Measurements from ENCODE around the gene TGOLN2. TPM values are rescaled to one million over a fixed set of nuclear protein-coding genes. Genes with fewer than 3 reads are reported as not detected.
"Not testable (repeated sequence)": the region's sequence is repeated elsewhere in the genome, so short reads cannot be mapped to it uniquely, and the experiment has no call there.

TGOLN2 gene
- total RNA-seq, 1 donor from 2014 or later: 171 TPM

DNA sequence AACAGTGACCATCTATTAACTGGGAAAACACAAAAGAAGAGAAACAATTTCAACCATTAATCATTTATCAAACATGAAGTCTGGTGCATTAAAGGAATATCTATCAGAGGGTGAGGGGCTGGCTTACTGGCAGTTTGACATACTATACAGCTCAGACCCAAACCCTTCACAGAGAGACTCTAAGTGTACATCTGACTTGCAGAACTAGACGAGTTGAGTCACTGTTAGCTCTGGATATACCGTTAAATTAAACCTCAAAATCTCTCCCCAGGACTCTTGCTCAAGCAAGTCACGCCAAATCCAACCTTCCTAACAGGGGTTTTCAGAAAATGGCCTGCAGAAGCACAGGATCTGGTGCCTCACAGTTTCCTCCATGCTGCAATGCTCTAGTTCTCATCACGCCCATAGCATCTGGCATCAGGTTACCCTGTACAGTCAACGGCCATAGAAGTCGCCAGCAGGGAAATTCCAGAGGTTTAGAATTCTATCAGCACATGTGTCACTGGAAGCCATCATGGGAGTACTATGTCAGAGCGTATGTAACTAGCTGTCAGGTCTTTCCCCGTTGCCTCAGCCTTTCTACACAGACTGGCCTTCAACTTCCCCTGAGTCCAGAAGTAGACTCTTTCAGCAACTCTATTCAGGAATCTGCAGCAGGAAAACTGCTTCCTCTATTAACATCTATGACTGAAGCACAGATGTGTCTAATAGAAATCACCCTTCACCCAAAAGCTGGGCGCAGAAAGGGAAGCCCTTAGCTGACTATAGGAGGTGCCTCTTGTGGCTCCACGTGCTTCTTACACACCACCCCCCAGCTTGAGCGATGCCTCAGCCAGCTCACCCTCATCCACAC is 9.3 kb downstream of the TGOLN2 start:
- TF ChIP-seq, protein P1, sequence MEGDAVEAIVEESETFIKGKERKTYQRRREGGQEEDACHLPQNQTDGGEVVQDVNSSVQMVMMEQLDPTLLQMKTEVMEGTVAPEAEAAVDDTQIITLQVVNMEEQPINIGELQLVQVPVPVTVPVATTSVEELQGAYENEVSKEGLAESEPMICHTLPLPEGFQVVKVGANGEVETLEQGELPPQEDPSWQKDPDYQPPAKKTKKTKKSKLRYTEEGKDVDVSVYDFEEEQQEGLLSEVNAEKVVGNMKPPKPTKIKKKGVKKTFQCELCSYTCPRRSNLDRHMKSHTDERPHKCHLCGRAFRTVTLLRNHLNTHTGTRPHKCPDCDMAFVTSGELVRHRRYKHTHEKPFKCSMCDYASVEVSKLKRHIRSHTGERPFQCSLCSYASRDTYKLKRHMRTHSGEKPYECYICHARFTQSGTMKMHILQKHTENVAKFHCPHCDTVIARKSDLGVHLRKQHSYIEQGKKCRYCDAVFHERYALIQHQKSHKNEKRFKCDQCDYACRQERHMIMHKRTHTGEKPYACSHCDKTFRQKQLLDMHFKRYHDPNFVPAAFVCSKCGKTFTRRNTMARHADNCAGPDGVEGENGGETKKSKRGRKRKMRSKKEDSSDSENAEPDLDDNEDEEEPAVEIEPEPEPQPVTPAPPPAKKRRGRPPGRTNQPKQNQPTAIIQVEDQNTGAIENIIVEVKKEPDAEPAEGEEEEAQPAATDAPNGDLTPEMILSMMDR (IDR thresholded peaks at IDR 0.05): no peak
- ATAC-seq (peak; percentile 78 to 82), DNase-seq (no peak)
- H3K27ac ChIP-seq: no peak overlapping the region
- no peak overlapping the region for H3K4me3 ChIP-seq
- peaks cover 94% of the 10 kb centered on the region for H3K36me3 ChIP-seq
- no peaks in the 10 kb centered on the region for H3K9me3 ChIP-seq
- peaks cover 56% of the 10 kb centered on the region for H3K4me1 ChIP-seq
- intact Hi-C loops (cut with DNase I): no loop called here
- H3K27me3 ChIP-seq (ENCODE audit: low read depth): no peaks in the 10 kb centered on the region

DNA sequence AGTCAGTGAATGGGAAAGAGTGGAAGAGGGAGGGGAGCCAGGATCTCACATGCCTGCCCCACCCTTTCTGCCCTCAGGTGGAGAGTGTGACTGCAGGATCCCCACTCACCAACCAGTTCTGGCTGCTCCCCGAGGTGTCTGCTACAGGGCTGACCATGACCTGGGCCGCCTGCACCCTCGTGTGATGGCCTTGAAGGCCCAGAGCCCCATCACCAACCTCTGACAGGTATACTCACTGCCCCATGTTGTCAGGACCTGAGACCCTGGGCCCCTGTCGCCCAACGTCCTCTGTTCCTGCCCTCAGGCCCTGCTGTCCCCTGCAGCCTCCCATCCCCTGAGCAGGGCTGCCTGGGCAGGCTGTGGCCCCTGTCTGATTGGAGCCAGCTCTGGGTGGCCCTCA is 11.9 kb downstream of the TGOLN2 start:
- H3K27ac ChIP-seq; ATAC-seq; DNase-seq; H3K27me3 ChIP-seq (ENCODE audit: low read depth); H3K4me3 ChIP-seq; intact Hi-C loops (cut with DNase I); H3K9me3 ChIP-seq: not testable (repeated sequence)
- Histone ChIP-seq H3K4me1 (peaks cover 31% of the 10 kb centered on the region), H3K36me3 (peaks cover 75% of the 10 kb centered on the region)

DNA sequence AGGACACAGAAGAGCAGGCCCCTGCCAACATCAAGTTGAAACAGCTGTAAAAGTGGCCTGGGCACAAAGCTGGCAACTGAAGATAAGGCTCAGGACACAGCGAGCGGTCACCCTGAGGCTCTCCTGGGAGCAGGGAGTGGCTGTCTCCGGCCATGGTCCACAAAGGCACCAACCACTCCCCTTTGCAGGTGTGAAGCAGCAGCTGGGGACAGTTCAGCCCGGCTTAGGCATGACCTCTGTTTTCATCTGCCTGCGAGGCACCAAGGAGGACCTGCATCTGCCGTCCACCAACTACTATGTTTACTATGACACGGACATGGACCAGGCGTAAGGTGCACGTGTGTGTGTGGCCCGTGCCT is 12.9 kb downstream of the TGOLN2 start:
- H3K4me1 ChIP-seq: peaks cover 24% of the 10 kb centered on the region
- no peak overlapping the region for H3K4me3 ChIP-seq
- H3K9me3 ChIP-seq: no peaks in the 10 kb centered on the region
- H3K27ac ChIP-seq: no peak overlapping the region
- ATAC-seq (no peak), DNase-seq (no peak)
- TF ChIP-seq, protein P1 (IDR thresholded peaks at IDR 0.05): no peak
- H3K27me3 ChIP-seq (ENCODE audit: low read depth): no peaks in the 10 kb centered on the region
- intact Hi-C loops (cut with DNase I): no loop called here
- peaks cover 64% of the 10 kb centered on the region for H3K36me3 ChIP-seq

DNA sequence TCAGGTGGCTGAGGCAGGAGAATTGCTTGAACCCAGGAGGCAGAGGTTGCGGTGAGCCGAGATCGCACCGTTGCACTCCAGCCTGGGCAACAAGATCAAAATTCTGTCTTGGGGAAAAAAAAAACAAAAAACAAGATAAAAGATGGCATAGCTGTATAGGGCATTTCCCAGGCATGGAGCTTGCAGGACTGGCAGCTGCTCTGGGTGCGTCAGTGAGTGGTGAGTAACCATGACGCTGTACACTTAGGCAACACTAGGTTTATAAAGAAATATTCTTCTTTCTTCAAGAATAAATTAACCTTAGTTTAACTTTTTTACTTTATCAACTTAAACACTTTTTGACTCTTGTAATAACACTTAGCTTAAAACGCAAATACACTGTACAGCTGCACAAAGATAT is 15.4 kb downstream of the TGOLN2 start:
- H3K4me3 ChIP-seq: no peak overlapping the region
- no peak for DNase-seq
- no peak for ATAC-seq
- no peaks in the 10 kb centered on the region for H3K27me3 ChIP-seq (ENCODE audit: low read depth)
- intact Hi-C loops (cut with DNase I): no loop called here
- H3K27ac ChIP-seq: no peak overlapping the region
- H3K9me3 ChIP-seq: no peaks in the 10 kb centered on the region
- H3K36me3 ChIP-seq: peaks cover 46% of the 10 kb centered on the region
- TF ChIP-seq, protein P1 (IDR thresholded peaks at IDR 0.05): no peak
- peaks cover 26% of the 10 kb centered on the region for H3K4me1 ChIP-seq

DNA sequence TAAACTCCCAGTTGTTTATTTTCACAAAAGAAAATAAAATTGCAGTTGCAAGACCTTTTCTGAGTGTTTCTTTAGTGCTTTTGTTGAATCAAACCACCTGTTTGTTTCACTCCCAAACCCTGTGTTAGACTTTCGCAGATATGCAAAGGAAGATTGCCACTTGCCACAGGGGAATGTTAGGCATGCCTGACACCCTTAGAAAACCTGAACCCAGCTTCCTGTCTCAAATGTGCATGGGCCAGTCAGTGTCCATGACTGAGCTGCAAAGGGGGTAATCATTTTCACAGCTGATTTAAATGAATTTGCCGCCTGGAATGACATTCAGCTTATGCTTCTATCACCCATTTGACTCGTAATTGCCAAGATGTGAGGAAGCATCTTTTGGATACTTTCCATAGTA is 17.5 kb downstream of the TGOLN2 start:
- Histone ChIP-seq H3K27ac (peak overlapping the region; percentile 27), H3K27me3 (ENCODE audit: low read depth) (no peaks in the 10 kb centered on the region), H3K4me1 (peaks cover 26% of the 10 kb centered on the region), H3K36me3 (peaks cover 50% of the 10 kb centered on the region), H3K4me3 (no peak overlapping the region), H3K9me3 (no peaks in the 10 kb centered on the region)
- ATAC-seq: no peak
- intact Hi-C loops (cut with DNase I): no loop called here
- no peak for DNase-seq
- TF ChIP-seq, protein P1 (IDR thresholded peaks at IDR 0.05): no peak

DNA sequence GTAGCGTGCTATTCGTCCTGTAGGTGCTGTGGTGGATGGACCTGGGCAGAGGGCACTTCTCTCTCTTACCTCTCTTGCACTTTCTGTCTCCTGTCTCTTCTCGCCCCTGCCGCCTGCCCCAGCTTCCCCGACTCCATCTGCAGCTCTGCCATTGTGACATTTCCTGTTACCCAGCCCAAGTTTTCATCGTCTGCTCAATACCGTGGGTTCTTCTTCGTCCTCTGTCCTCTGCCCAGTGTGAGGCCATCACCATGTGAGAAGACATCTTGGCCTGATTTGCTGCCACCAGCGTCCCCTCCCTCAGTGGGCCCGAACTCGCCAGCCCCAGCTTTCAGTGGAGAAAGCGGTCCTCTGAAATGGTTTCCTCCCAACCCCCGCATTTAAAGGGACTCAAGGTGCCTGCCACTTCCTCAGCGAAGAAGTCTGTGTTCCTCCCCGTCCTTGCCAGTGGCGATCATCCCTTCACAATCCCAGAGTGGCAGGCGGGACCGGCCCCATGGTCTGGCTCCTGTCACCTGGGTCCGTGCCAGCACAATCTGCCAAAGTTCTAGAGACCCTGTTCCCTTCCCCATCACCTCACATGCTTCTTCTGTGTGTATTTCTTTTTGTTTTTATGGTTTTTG is 18.0 kb downstream of the TGOLN2 start:
- peak overlapping the region; percentile 15 for H3K4me3 ChIP-seq
- H3K27me3 ChIP-seq (ENCODE audit: low read depth): no peaks in the 10 kb centered on the region
- ATAC-seq (peak in 1 of 2 donors; percentile 20), DNase-seq (no peak)
- H3K36me3 ChIP-seq: peaks cover 48% of the 10 kb centered on the region
- intact Hi-C loops (cut with DNase I): no loop called here
- H3K27ac ChIP-seq: peak overlapping the region; percentile 27
- TF ChIP-seq, protein P1 (IDR thresholded peaks at IDR 0.05): no peak
- no peaks in the 10 kb centered on the region for H3K9me3 ChIP-seq
- H3K4me1 ChIP-seq: peaks cover 26% of the 10 kb centered on the region
